ENCODE results near the gene MYO5C. TPM values are rescaled to one million over a fixed set of nuclear protein-coding genes. Genes with fewer than 3 reads are reported as not detected.
A peak's percentile ranks its signal among the peaks of the same experiment; 100 is the strongest.

Gene MYO5C
- total RNA-seq, 1 donor, result not detected

DNA sequence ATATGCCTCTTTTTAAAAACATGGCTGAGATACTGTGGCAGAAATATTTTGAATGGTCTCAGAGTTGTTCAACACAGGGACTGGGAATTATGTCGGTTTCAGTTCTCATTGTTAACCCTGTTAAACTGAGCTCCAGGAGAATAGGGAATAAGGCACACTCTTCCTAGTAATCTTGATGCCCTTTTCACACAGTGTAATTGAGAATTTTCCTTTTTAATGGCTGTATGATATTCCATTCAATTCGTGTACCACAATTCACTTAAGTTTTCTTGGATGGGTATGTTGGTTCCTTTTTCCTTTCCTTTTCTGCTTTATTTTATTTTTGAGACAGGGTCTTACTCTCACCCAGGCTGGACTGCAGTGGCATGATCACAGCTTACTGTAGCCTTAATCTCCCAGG, 149.3 kb downstream of the MYO5C start:
- DNase-seq (ENCODE audit: low read depth), result no peak
- TF ChIP-seq, protein P1, sequence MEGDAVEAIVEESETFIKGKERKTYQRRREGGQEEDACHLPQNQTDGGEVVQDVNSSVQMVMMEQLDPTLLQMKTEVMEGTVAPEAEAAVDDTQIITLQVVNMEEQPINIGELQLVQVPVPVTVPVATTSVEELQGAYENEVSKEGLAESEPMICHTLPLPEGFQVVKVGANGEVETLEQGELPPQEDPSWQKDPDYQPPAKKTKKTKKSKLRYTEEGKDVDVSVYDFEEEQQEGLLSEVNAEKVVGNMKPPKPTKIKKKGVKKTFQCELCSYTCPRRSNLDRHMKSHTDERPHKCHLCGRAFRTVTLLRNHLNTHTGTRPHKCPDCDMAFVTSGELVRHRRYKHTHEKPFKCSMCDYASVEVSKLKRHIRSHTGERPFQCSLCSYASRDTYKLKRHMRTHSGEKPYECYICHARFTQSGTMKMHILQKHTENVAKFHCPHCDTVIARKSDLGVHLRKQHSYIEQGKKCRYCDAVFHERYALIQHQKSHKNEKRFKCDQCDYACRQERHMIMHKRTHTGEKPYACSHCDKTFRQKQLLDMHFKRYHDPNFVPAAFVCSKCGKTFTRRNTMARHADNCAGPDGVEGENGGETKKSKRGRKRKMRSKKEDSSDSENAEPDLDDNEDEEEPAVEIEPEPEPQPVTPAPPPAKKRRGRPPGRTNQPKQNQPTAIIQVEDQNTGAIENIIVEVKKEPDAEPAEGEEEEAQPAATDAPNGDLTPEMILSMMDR (IDR thresholded peaks at IDR 0.05; ENCODE audit: insufficient read depth, low read depth, low read length), result no peak
- no peak overlapping the region for H3K4me3 ChIP-seq (ENCODE audit: low read depth, low read length)

DNA sequence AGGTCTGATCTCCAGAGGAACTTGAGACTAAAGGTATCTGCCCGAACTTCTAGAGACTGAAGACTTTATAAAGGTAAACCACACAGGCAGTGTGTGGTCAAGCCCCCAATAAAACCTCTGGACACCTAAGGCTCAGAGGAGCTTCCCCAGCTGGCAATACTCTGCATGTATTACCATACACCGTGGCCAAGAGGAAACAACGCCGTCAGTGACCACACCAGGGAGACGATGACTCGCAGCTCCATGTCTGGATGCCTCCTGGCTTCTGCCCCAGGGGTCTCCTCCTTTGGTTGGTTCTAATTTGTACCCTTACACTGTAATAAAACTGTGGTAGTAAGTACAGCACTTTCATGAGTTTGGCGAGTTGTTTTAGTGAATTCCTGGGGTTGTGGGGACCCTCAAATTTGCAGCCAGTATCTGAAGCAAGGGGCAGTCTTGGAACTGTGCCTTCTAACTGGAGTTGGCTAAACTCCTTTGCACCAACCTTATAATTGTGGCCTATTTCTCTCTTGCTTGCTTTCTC, 150.9 kb downstream of the MYO5C start:
- peak; percentile 80 for DNase-seq (ENCODE audit: low read depth)
- no peak overlapping the region for H3K4me3 ChIP-seq (ENCODE audit: low read depth, low read length)
- TF ChIP-seq, protein P1 (IDR thresholded peaks at IDR 0.05; ENCODE audit: insufficient read depth, low read depth, low read length), result no peak

DNA sequence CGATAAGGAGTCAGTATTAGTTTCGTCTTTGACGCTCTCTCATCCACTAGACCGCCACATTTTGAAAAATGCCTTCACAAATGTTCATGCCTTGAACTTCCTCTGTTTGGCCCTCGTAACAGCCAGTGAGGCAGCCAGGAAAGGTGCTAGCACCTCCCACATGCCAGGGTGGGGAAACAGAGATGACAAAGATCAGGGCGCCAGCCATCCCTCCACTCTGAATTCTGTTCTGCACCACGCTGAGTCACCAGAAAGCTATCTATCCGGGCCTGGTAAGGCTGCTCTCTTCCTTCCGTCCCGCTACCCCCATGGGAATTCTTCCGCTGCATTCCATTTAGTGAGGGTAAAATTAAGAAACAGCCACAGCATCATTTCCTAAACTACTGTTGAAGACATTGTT, 151.7 kb downstream of the MYO5C start:
- no peak overlapping the region for H3K4me3 ChIP-seq (ENCODE audit: low read depth, low read length)
- TF ChIP-seq, protein P1 (IDR thresholded peaks at IDR 0.05; ENCODE audit: insufficient read depth, low read depth, low read length), result no peak
- DNase-seq (ENCODE audit: low read depth), result peak; percentile 88

Small RNAs within 50 kb of the gene (small RNA-seq; reads per million reads assigned to genes)
- gene MIR1266 (not detected), gene RF00019 (not detected)

Other genes with a start within 250 kb of the MYO5C start
- gene BCL2L10, start 183.0 kb downstream of the MYO5C start, total RNA-seq, result 0.64 and 3.5 TPM in 2 replicates
- gene GNB5, start 104.4 kb downstream of the MYO5C start, total RNA-seq, result 56.0 and 58.3 TPM in 2 replicates
- gene MYO5A, start 233.1 kb upstream of the MYO5C start, total RNA-seq, result 45.1 and 53.1 TPM in 2 replicates